ENCODE data around the gene OR10G4.
"Not testable (repeated sequence)": the region's sequence is repeated elsewhere in the genome, so short reads cannot be mapped to it uniquely, and the experiment has no call there.

Gene OR10G4

GRCh38 chr11:124012697-124013096 lies at the start of gene OR10G4:
Gene OR10G4, plus strand, starts transcription at chr11:124012997. Its CDS starts 2,578 bp downstream, at chr11:124015575.
- DNase-seq (ENCODE audit: low read depth) = no peak

DNA sequence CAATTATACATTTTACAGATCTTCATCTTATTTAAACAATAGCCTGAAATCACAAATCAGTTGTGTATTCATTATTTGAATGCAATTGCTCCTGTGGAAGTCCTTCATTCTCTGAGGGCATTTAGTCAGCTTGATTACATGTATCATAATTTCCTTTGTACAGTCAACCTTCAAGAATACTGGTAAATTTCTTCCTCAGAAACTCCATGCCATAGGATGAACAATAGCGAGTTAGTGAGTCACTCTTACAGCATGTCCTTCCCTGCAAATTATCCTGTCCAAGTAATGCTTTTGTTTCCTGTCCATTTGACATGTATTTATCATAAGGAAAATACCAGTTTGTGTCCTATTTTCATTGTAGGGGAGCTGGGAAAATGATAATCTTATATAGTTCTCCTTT lies 39.0 kb upstream of the OR10G4 start:
- DNase-seq (ENCODE audit: low read depth) = no peak

DNA sequence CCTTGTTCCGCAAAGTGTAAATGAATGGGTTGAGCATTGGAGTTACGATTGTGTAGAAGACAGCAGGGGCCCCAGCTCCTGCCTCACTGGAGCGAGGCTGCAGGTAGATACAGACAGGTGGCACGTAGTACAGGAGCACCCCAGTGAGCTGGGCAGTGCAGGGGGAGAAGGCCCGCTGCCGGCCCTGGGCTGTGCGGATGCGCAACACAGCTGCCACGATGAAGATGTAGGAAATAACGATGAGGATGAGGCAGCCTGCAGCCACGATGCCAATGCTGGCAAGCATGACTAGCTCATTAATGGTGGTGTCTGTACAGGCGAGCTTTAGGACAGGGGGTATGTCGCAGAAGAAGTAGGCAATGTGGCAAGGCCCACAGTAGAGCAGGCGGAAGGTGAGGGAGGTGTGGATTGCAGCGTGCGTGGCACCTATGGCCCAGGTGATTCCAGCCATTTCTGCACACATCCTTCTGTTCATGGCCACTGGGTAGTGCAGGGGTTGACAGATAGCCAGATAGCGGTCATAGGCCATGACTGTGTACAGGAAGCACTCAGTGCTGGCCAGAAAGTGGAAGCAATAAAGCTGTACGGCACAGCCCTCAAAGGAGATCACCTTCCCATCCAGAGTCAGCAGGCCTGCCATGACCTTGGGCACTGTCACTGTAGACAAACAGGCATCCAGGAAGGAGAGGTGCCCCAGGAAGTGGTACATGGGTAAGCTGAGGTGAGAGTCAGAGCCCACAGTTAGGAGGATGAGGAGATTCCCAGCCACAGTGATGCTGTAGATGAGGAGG lies 35.8 kb upstream of the OR10G4 start:
- DNase-seq (ENCODE audit: low read depth) = no peak

GRCh38 chr11:123977731-123978347 lies 35.0 kb upstream of the OR10G4 start, which contains the start of gene OR10S1:
Gene OR10S1, minus strand, starts transcription at chr11:123977781. Its CDS starts 117 bp downstream, at chr11:123977664.
- no peak for DNase-seq (ENCODE audit: low read depth)

- no peak for DNase-seq (ENCODE audit: low read depth)
Observed at GRCh38 chr11:123979311-123979710, 33.5 kb upstream of the OR10G4 start.

DNA sequence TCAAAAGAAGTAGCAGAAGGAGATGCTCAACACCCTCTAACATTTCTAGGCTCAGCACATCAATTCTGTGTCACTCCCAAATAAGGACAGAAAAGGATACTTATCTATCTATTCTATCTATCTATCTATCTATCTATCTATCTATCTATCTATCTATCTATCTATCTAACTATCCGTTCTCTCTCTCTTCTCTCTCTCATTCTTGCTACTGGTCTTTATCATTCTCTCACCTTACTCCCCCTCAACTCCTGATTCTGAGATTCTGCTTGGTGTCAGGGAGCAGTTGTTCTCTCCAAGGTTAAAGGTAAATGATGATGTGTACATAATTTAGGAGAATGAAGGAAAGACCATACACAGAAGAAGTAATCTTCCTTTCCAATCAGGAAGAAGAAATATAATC lies 17.7 kb upstream of the OR10G4 start, which contains the start of gene OR10G6:
TSS of gene OR10G6 (minus strand) at position 43 of the 400 bp plus-strand sequence. CDS start at position 43, 0 bp downstream.
- no peak for DNase-seq (ENCODE audit: low read depth)

DNA sequence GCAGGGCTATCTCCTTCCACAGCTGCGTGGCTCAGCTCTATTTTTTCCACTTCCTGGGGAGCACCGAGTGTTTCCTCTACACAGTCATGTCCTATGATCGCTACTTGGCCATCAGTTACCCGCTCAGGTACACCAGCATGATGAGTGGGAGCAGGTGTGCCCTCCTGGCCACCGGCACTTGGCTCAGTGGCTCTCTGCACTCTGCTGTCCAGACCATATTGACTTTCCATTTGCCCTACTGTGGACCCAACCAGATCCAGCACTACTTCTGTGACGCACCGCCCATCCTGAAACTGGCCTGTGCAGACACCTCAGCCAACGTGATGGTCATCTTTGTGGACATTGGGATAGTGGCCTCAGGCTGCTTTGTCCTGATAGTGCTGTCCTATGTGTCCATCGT lies 3.0 kb downstream of the OR10G4 start:
- not testable (repeated sequence) for DNase-seq (ENCODE audit: low read depth)

DNA sequence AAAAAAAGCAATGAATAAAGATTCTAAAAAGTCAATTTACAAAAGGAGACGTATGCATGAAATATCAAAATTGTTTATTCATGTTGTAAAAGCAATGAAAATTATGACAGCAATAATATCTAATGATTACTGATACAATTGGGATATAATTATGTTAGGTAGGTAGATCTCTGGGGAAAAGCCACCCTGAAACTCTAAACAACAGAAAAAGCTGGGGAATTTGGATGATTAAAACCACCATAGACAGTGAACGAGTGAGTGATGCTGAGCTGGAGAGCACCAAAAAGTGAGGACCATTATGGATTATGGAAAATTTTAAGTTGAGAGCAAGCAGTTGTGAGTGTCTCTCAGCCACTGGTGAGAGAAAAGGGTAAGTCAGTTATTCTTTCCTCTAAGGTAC lies 13.7 kb downstream of the OR10G4 start, which contains the start of gene OR10G8:
TSS of gene OR10G8 (plus strand) at position 301 of the 400 bp plus-strand sequence. CDS start 2,825 bp downstream, outside the sequence.
- DNase-seq (ENCODE audit: low read depth) = no peak

DNA sequence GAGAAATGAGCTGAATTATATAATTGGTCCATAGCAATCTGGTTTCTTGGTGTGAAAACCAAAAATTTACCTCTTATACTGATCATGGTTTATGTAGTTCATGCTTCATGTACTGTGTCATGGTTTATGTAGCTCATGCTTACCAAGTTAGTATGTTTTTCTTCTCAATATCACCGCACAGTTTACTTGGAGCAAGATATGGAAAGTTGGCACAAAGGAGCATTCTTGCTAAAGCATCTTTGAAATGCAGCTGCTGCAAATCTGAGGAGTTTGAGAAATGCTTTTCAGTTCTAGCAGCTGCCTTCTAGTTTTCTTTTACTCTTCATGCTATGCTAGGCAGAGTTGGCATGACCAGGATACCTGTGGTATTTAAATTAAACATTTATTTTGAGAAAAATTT lies 23.9 kb downstream of the OR10G4 start:
- DNase-seq (ENCODE audit: low read depth) = no peak

DNA sequence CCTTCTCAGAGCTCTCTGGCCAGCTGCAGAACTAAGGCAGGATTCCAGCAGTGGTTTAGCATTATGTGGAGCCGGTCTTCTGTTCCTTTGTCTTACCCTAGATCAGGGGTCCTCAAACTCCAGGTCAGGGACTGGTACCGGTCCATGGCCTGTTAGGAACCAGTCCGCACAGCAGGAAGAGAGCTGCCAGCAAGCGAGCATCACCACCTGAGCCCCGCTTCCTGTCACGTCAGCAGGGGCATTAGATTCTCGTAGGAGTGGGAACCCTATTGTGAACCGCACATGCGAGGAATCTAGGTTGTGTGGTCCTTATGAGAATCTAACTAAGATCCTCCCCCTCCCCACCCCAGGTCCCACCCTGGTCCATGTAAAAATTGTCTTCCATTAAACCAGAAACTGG lies 26.8 kb downstream of the OR10G4 start:
- no peak for DNase-seq (ENCODE audit: low read depth)

GRCh38 chr11:124041254-124041653 lies 28.5 kb downstream of the OR10G4 start, which contains the start of gene OR10G7:
Gene OR10G7, minus strand, starts transcription at chr11:124041325. Its CDS starts 2,324 bp downstream, at chr11:124039001.
- DNase-seq (ENCODE audit: low read depth) = no peak

DNA sequence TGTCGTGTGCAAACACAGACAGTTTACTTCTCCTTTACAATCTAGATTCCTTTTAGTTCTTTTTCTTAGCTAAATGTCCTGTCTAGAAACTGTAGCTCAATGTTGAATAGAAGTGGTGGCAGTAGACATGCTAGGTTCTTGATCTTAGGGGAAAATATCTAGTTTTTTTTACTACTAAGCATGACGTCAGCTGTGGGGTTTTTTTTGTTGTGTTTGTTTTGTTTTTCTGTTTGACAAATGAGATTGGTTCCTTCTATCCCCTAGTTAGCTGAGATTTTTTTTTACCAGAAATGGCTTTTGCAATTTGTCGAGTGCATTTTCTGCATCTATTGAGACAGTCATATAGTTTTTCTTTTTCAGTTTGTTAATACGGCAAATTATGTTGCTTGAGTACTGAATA lies 30.6 kb downstream of the OR10G4 start:
- no peak for DNase-seq (ENCODE audit: low read depth)

GRCh38 chr11:124050748-124051147 lies 38.0 kb downstream of the OR10G4 start:
- no peak for DNase-seq (ENCODE audit: low read depth)

DNA sequence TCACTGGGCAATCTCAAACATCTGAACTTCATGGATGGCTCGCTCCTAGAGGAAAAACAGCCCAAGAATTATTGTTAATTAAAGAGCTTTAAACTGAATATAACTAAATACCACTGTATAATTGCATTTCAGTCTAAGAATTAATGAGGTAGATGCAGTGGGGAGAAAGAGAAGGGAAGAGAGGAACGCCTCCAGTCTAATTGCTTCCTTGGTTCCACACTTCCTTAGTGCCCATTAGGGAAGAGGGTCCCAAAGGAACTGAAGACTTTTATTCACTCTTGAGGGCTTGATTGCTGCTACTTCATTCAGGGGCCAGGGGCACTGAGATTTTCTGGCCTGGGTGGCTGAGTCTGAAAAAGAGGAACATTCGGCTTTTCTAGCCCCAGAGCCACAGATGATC lies 40.2 kb downstream of the OR10G4 start:
- no peak for DNase-seq (ENCODE audit: low read depth)

All from activated T-cell treated with anti-CD3 and anti-CD28 coated beads for 48 hours (primary cell).